Smooth muscle cell (in vitro differentiated cells): ENCODE data around the gene DMD. TPM values are rescaled to one million over a fixed set of nuclear protein-coding genes. Genes with fewer than 3 reads are reported as not detected.

Experiments
- DNase-seq: peaks from one replicate; lab custom pipeline; 2025; ENCODE audit not compliant: unreplicated experiment; lab: John Stamatoyannopoulos, UW
- H2AFZ ChIP-seq: fragments of 200-600 bp; sonication (generic); 2 replicates; pipeline ENCODE4 v1.6.0; 2016; ENCODE audit warnings: antibody characterized with exemption, low read depth, mild to moderate bottlenecking
- H3F3A ChIP-seq: fragments of 200-600 bp; sonication (generic); 2 replicates; pipeline ENCODE4 v1.6.0; 2017; ENCODE audit warnings: antibody characterized with exemption, low read depth
- H3K27ac ChIP-seq: fragments of 200-600 bp; sonication (generic); 2 replicates; pipeline ENCODE4 v1.5.1; 2016; ENCODE audit warnings: low read depth, mild to moderate bottlenecking
- H3K27me3 ChIP-seq: fragments of 200-600 bp; sonication (generic); 2 replicates; pipeline ENCODE4 v1.6.1; 2016; ENCODE audit warnings: low read depth, mild to moderate bottlenecking
- H3K36me3 ChIP-seq: fragments of 200-600 bp; sonication (generic); 2 replicates; pipeline ENCODE4 v1.5.1; 2016; ENCODE audit warnings: low read depth
- H3K4me1 ChIP-seq: fragments of 200-600 bp; sonication (generic); 2 replicates; pipeline ENCODE4 v1.5.1; 2016; ENCODE audit warnings: low read depth
- H3K4me2 ChIP-seq: fragments of 200-600 bp; sonication (generic); 2 replicates; pipeline ENCODE4 v1.6.0; 2016; ENCODE audit warnings: mild to moderate bottlenecking
- H3K4me3 ChIP-seq: fragments of 200-600 bp; sonication (generic); 2 replicates; pipeline ENCODE4 v1.5.1; 2016; ENCODE audit warnings: mild to moderate bottlenecking
- H3K79me2 ChIP-seq: fragments of 200-600 bp; sonication (generic); 2 replicates; pipeline ENCODE4 v1.6.0; 2016; ENCODE audit warnings: low read depth, mild to moderate bottlenecking
- H3K9ac ChIP-seq: fragments of 200-600 bp; sonication (generic); 2 replicates; pipeline ENCODE4 v1.6.0; 2016; ENCODE audit warnings: low read depth
- H3K9me3 ChIP-seq: fragments of 200-600 bp; sonication (generic); replicated peaks from 2 replicates; pipeline ENCODE4 v1.5.1; 2016; ENCODE audit warnings: low read depth
- H4K20me1 ChIP-seq: fragments of 200-600 bp; sonication (generic); 2 replicates; pipeline ENCODE4 v1.6.0; 2016; ENCODE audit warnings: low read depth
- CTCF ChIP-seq: fragments of 200-600 bp; sonication (generic); IDR thresholded peaks from 2 replicates; pipeline ENCODE4 v1.5.1; 2017; ENCODE audit warnings: borderline replicate concordance, mild to moderate bottlenecking, antibody characterized with exemption; ENCODE audit not compliant: insufficient read depth, poor library complexity, severe bottlenecking
- WGBS: methylation state at CpG from one replicate; pipeline ENCODE4 v1.1.7; 2016; ENCODE audit warnings: low lambda C conversion rate; 5-methylcytosine and 5-hydroxymethylcytosine counted together
- polyA plus RNA-seq: library from polyadenylated mRNA; unstranded; fragments of >200 nt; fragmentation: Nextera tagmentation; extraction: Ambion mirVana; gene quantifications from 2 replicates; pipeline ENCODE4 v1.2.1, GENCODE V29; 2016
- total RNA-seq: library from RNA; depleted of rRNA; stranded (reverse); fragments of >200 nt; gene quantifications from 2 replicates; pipeline ENCODE4 v1.2.3, GENCODE V29; 2014

DMD gene
- total and polyA plus RNA-seq, 2 experiments from 2014 or later = 12.3 to 12.6 TPM

- Histone ChIP-seq H2AFZ (no peak overlapping the region), H3K36me3 (no peaks in the 10 kb centered on the region), H3K4me2 (no peak overlapping the region), H3K9me3 (no peaks in the 10 kb centered on the region), H3K4me1 (no peaks in the 10 kb centered on the region), H3K4me3 (no peak overlapping the region), H3K9ac (no peak overlapping the region), H4K20me1 (no peaks in the 10 kb centered on the region), H3K27me3 (no peaks in the 10 kb centered on the region), H3F3A (no peaks in the 10 kb centered on the region), H3K79me2 (no peaks in the 10 kb centered on the region), H3K27ac (no peak overlapping the region)
- no peak for TF ChIP-seq CTCF
- no peak for DNase-seq
- 91% methylated on average over 2 of the region's 2 CpGs for WGBS
Observed at GRCh38 chrX:32576885-32577284, 634.5 kb downstream of the DMD start.

- Histone ChIP-seq H2AFZ (no peak overlapping the region), H3K9ac (no peak overlapping the region), H3K27me3 (no peaks in the 10 kb centered on the region), H3K4me3 (no peak overlapping the region), H3K27ac (no peak overlapping the region), H3F3A (no peaks in the 10 kb centered on the region), H3K36me3 (no peaks in the 10 kb centered on the region), H3K9me3 (no peaks in the 10 kb centered on the region), H4K20me1 (no peaks in the 10 kb centered on the region), H3K79me2 (no peaks in the 10 kb centered on the region), H3K4me1 (no peaks in the 10 kb centered on the region), H3K4me2 (no peak overlapping the region)
- 97% methylated on average over 2 of the region's 2 CpGs for WGBS
- TF ChIP-seq CTCF = no peak
- no peak for DNase-seq
Observed at GRCh38 chrX:32572644-32573043, 638.7 kb downstream of the DMD start.

GRCh38 chrX:32571579-32571978 lies 639.8 kb downstream of the DMD start:
- Histone ChIP-seq H3K9ac (no peak overlapping the region), H3K36me3 (no peaks in the 10 kb centered on the region), H3K27ac (no peak overlapping the region), H3F3A (no peaks in the 10 kb centered on the region), H3K9me3 (no peaks in the 10 kb centered on the region), H2AFZ (no peak overlapping the region), H3K27me3 (no peaks in the 10 kb centered on the region), H4K20me1 (no peaks in the 10 kb centered on the region), H3K79me2 (no peaks in the 10 kb centered on the region), H3K4me2 (no peak overlapping the region), H3K4me1 (no peaks in the 10 kb centered on the region), H3K4me3 (no peak overlapping the region)
- TF ChIP-seq CTCF = no peak
- WGBS = 58% methylated on average over 2 of the region's 2 CpGs
- no peak for DNase-seq

- H3F3A ChIP-seq = no peaks in the 10 kb centered on the region
- H3K4me3 ChIP-seq = no peak overlapping the region
- H3K4me2 ChIP-seq = no peak overlapping the region
- 87% methylated on average over 4 of the region's 4 CpGs for WGBS
- no peak for DNase-seq
- no peak for TF ChIP-seq CTCF
- H3K9me3 ChIP-seq = no peaks in the 10 kb centered on the region
- no peaks in the 10 kb centered on the region for H4K20me1 ChIP-seq
- no peak overlapping the region for H3K9ac ChIP-seq
- H3K36me3 ChIP-seq = no peaks in the 10 kb centered on the region
- H2AFZ ChIP-seq = no peak overlapping the region
- H3K27me3 ChIP-seq = no peaks in the 10 kb centered on the region
- no peak overlapping the region for H3K27ac ChIP-seq
- no peaks in the 10 kb centered on the region for H3K4me1 ChIP-seq
- no peaks in the 10 kb centered on the region for H3K79me2 ChIP-seq
Observed at GRCh38 chrX:32562261-32562660, 649.1 kb downstream of the DMD start.
